GM12872 (cell line): ENCODE measurements around the gene RCAN2.

Source experiments
- CTCF ChIP-seq: IDR thresholded peaks from 3 replicates; pipeline ENCODE4 v1.5.1; 2011; ENCODE audit warnings: low read depth, mild to moderate bottlenecking, low read length, moderate library complexity; ENCODE audit not compliant: insufficient read depth

The RCAN2 gene

DNA sequence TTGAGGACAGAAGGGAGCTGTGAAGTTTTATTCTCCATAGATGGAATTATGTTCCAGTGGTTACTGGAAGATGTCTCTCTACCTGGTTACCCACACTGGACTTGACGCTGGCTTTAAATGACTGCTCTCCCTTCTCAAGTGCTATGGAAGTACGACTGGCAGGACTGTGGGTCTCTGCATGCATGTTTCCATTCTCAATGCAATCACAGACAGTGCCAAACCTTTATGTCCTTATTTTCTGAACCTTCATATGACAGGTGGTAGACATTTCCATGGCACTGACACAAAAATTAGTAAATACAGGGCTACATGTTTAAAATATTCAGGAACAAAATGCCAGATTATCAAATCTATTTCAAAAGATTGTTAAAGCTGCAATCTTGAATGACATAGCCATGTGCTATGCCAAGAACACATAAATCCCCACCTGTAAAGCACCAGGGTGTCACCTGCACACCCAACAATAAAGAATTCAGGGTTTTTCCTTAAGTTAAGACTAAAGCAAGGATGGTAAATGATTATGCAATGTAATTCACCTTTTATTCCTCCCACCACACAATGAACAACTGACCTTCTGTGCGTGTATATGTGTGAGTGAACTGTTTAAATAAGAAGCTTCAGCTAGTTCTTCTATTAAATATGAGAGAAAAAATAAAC, 167.2 kb downstream of the RCAN2 start:
- no peak for TF ChIP-seq CTCF

GRCh38 chr6:46323312-46323965, 167.8 kb downstream of the RCAN2 start:
- no peak for TF ChIP-seq CTCF

- TF ChIP-seq CTCF = no peak
Observed at GRCh38 chr6:46320505-46320904, 170.7 kb downstream of the RCAN2 start.

DNA sequence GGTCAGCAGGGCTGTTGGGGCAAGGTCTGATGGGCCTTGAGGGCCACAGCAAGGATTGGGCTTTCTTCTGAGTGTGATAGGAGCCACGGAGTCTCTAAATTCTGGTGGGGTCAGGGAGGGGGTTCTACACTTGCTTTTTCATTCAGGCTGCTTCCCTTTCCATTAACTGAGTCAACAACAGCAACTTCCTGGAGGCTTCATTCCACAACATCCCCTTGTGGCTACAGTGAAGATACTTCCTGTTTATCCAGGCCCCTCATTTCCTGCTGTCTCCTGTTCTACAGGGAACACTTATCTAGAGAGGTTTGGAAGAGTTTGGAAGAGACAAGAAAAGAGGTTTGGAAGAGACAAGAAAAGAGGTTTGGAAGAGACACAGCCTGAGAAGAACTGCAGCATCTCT, 175.7 kb downstream of the RCAN2 start:
- TF ChIP-seq CTCF = no peak

- TF ChIP-seq CTCF = no peak
Observed at GRCh38 chr6:46312654-46313053, 178.6 kb downstream of the RCAN2 start.

DNA sequence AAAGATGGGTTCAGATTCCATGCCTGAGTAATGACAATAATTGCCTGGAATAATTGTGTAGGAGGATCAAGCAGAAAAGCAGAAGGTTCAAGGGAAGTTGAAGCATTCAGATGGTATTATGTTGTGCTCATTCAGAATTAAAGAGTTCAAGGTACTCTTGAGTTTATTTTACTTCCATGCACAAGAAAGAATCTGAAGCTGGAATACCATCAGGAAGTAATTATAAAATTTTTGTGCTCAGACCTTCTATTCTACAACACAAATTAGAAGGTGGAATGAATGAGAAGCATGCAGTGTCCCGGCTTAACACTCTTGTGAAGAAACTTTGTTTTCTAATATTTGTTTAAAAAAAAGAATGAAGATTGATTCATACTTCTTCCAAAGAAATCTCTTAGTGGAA, 181.1 kb downstream of the RCAN2 start:
- TF ChIP-seq CTCF = no peak

DNA sequence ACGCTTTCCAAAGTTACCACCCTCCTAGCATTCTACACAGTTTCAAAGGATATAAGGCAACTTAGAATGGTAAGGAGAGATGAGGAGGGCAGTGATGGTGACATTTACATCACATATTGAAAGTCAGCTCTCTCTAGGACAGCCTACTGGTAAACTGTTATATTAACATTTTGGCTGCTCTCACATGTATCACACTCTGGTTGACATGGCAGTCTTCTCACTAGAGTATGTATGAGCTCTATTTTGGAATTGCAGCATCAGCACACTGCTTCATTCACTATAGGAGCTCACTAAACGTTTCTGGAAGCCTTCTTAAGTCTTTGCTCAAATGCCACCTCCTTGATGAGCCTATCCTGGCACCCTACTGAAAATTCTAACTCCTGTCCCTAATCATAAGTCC, 184.8 kb downstream of the RCAN2 start:
- TF ChIP-seq CTCF = no peak
